HT1080 (cell line): ENCODE data around the gene ZSCAN30. TPM values are rescaled to one million over a fixed set of nuclear protein-coding genes. Genes with fewer than 3 reads are reported as not detected.

Experiments used
- DNase-seq: peaks from one replicate; pipeline ENCODE4 v3.0.0-alpha.2; 2015; ENCODE audit warnings: low read depth
- total RNA-seq: library from RNA; depleted of rRNA; stranded (reverse); fragments of >200 nt; shearing (Covaris generic); gene quantifications from 2 replicates; pipeline ENCODE4 v1.2.3, GENCODE V29; 2014

The ZSCAN30 gene
- total RNA-seq, 1 experiment from 2014 or later: 6.3 TPM

- peak; percentile 86 for DNase-seq
Measured at GRCh38 chr18:35282353-35282752, 7.7 kb downstream of the ZSCAN30 start.

GRCh38 chr18:35278969-35279368 is 11.1 kb downstream of the ZSCAN30 start:
- no peak for DNase-seq

GRCh38 chr18:35278085-35278484 is 11.9 kb downstream of the ZSCAN30 start:
- no peak for DNase-seq

GRCh38 chr18:35277633-35278032 is 12.4 kb downstream of the ZSCAN30 start:
- no peak for DNase-seq

GRCh38 chr18:35276267-35276666 is 13.8 kb downstream of the ZSCAN30 start:
- DNase-seq: no peak

- DNase-seq: no peak
Measured at GRCh38 chr18:35271656-35272055, 18.4 kb downstream of the ZSCAN30 start.

GRCh38 chr18:35268821-35269220 is 21.2 kb downstream of the ZSCAN30 start:
- no peak for DNase-seq

- DNase-seq: no peak
Measured at GRCh38 chr18:35267809-35268208, 22.2 kb downstream of the ZSCAN30 start.

GRCh38 chr18:35267161-35267651 is 22.8 kb downstream of the ZSCAN30 start:
- DNase-seq: no peak

GRCh38 chr18:35264409-35264808 is 25.6 kb downstream of the ZSCAN30 start:
- no peak for DNase-seq

GRCh38 chr18:35256947-35257346 is 33.1 kb downstream of the ZSCAN30 start:
- no peak for DNase-seq

- DNase-seq: no peak
Measured at GRCh38 chr18:35253655-35254287, 36.3 kb downstream of the ZSCAN30 start.

GRCh38 chr18:35252466-35252865 is 37.6 kb downstream of the ZSCAN30 start:
- no peak for DNase-seq

GRCh38 chr18:35248429-35248828 is 41.6 kb downstream of the ZSCAN30 start:
- no peak for DNase-seq

GRCh38 chr18:35247412-35248249 is 42.4 kb downstream of the ZSCAN30 start:
- no peak for DNase-seq

- DNase-seq: no peak
Measured at GRCh38 chr18:35246831-35247230, 43.2 kb downstream of the ZSCAN30 start.

- DNase-seq: no peak
Measured at GRCh38 chr18:35245719-35246317, 44.2 kb downstream of the ZSCAN30 start.

GRCh38 chr18:35244671-35245070 is 45.4 kb downstream of the ZSCAN30 start:
- DNase-seq: no peak

GRCh38 chr18:35242426-35242825 is 47.6 kb downstream of the ZSCAN30 start:
- no peak for DNase-seq

- no peak for DNase-seq
Measured at GRCh38 chr18:35241448-35241804, 48.6 kb downstream of the ZSCAN30 start.

GRCh38 chr18:35240664-35241447 is 49.2 kb downstream of the ZSCAN30 start, which contains the start of gene ZNF397:
Gene ZNF397, plus strand, starts transcription at chr18:35241034. Its CDS starts 1,437 bp downstream, at chr18:35242471.
- peak; percentile 97 for DNase-seq
